NCI-H128 (cell line): ENCODE results near the gene SRRM3.
"Not testable (repeated sequence)": the region's sequence is repeated elsewhere in the genome, so short reads cannot be mapped to it uniquely, and the experiment has no call there.

Experiments
- DNase-seq: peaks from one replicate; lab custom pipeline; 2025; ENCODE audit not compliant: unreplicated experiment; lab: John Stamatoyannopoulos, UW

Gene SRRM3

DNA sequence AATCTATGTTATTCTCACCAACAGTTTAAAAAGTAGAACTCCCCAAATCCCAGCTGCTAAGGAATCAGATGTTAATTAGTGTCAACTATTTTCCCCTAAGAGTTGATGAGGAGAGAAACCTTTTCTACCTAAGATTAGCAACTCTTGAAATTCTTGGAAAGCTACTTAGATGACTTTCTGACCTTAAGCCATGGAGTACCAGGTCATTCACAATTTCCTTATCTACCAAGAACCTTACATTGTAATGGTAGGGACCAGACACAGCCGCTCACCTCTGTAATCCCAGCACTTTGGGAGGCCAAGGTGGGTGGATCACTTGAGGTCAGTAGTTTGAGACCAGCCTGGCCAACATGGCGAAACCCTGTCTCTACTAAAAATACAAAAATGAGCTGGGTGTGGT lies 133.7 kb downstream of the SRRM3 start:
- not testable (repeated sequence) for DNase-seq

DNA sequence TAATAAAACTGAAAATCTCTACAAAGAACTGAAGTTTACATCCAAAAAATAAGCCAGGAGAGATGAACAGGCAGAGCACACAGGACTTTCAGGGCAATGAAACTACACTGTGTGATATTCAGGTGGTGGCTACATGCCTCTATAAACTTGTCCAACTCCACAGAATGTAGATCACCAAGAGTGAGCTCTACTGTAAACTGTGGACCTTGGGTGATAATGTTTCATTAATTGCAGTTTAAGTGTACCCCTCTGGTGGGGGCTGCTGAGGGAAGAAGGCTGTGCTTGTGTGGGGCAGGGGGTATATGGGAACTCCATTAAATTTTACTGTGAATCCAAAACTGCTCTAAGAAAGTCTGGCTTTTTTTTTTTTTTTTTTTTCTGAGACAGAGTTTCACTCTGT lies 134.4 kb downstream of the SRRM3 start:
- no peak for DNase-seq
